T-helper 2 cell treated with Interferon-gamma antibody and Interleukin-4, amounts not matched to agents 100 ng/mL and 5 ng/mL, for 36 hours (primary cell): ENCODE measurements around the gene PNLIPRP3. TPM values are rescaled to one million over a fixed set of nuclear protein-coding genes. Genes with fewer than 3 reads are reported as not detected.

Experiments used
- intact Hi-C: fragments of 100-400 bp; cut with micrococcal nuclease; formaldehyde crosslinking; loops from one replicate; pipeline ENCODE4 v1.15.1; 2023
- total RNA-seq: library from RNA; stranded (reverse); gene quantifications from 2 replicates; pipeline ENCODE4 v1.2.3, GENCODE V29; 2022

The PNLIPRP3 gene
- total RNA-seq, 1 donor from 2014 or later: not detected

DNA sequence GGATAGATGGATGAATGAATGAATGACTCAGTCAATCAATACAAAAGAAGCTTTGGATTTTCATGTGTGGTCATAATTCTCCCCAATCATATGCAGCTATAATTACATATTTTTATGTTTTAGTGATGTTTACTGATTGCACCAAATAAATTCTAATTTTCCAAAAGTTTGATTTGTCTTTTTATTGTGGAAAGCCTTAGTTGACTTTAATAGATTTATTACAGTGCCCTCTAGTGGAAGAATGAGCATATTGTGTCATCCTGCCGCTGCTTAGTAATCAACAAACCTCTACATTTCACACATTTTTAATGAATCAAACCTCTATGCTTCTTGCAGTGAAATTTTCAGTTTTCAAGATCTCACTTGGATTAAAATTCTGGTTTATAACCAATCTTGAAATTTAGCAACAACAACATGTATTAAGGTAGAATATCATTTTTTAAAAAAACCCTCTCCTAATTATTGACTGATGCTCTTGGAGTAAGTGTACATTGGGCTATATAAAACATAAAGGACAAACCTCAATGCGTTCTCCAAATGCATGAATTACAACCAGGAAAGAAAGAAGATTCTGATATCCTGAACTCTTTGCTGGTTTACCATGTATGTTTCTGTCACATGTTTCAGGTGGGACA lies 62.5 kb downstream of the PNLIPRP3 start:
- intact Hi-C loops: loop anchor here (2.0 kb wide), 1 partner anchor 45 kb away; no protein-coding TSS in a partner anchor

- intact Hi-C loops: no loop called here
Measured at GRCh38 chr10:116504786-116505185, 77.1 kb downstream of the PNLIPRP3 start.

GRCh38 chr10:116510565-116510964 lies 82.9 kb downstream of the PNLIPRP3 start:
- intact Hi-C loops: no loop called here

- intact Hi-C loops: no loop called here
Measured at GRCh38 chr10:116511365-116511764, 83.7 kb downstream of the PNLIPRP3 start.

GRCh38 chr10:116521424-116522290 lies 94.0 kb downstream of the PNLIPRP3 start:
- intact Hi-C loops: no loop called here

DNA sequence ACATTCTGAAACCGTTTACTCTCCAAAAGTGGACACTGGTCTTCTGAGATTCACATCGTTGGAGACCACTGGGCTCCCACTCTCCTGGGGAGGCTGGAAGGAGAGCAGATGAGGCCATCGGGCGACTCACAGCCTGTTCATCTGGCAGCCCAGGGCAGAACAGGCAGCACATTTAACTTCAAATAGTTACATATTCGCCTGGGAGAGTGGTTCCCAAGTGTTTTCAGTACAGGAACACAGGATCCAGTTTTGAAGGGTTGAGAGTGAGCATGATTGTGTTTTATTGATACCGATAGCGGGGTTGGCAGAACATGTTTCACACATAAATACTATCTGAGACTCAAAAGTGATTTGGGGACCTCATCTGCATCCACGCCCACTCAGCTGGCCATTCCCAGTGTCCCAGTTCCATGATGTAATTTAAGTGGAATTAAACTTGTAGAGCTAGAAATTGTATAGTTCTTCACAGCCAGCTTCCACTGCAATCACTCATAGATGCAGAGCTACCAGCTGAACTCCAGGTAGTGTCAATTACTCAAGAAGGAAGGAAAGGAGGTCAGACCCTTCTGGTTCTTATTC lies 95.2 kb downstream of the PNLIPRP3 start:
- intact Hi-C loops: no loop called here

GRCh38 chr10:116524736-116525135 lies 97.1 kb downstream of the PNLIPRP3 start:
- intact Hi-C loops: no loop called here

DNA sequence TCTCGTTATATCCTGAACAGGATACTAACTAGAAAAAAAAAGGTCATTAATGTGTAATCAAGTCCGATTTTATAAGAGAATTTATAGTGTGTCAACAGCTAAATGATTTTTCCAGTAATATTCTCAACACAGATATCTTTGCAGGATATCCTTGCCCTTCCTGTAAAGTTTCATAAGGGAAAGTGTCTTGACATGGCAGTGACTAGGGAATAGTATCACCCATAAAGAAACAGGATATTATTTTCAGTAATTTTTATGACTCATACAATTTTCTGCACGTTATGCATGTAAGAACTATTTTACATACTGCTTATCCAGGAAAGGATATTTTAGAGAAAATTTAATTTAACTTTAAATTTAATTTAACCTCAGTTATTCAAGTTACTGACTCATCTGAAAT lies 98.6 kb downstream of the PNLIPRP3 start:
- intact Hi-C loops: no loop called here

Other genes starting within 250 kb of the PNLIPRP3 start
- not detected in 2 replicates for gene GFRA1, start 154.6 kb upstream of the PNLIPRP3 start, total RNA-seq
- not detected in 2 replicates for gene CCDC172, start 103.4 kb upstream of the PNLIPRP3 start, total RNA-seq
- gene PNLIP, start 118.1 kb downstream of the PNLIPRP3 start, total RNA-seq: not detected in 2 replicates
- not detected in 2 replicates for gene PNLIPRP1, start 163.1 kb downstream of the PNLIPRP3 start, total RNA-seq
- gene PNLIPRP2, start 193.1 kb downstream of the PNLIPRP3 start, total RNA-seq: not detected in 2 replicates